HG03196 (cell line): ENCODE data around the gene DHRS12.
A peak's percentile ranks its signal among the peaks of the same experiment; 100 is the strongest.

ENCODE experiments used
- ATAC-seq: cut with Tn5 transposase; IDR thresholded peaks from one replicate; pipeline ENCODE4 v1.9.1; 2021; ENCODE audit not compliant: unreplicated experiment

The DHRS12 gene

GRCh38 chr13:51764184-51765141 lies 39.5 kb downstream of the DHRS12 start:
- ATAC-seq: peak; percentile 77

GRCh38 chr13:51763486-51763885 lies 40.5 kb downstream of the DHRS12 start:
- no peak for ATAC-seq

GRCh38 chr13:51761643-51762350 lies 42.2 kb downstream of the DHRS12 start:
- no peak for ATAC-seq

DNA sequence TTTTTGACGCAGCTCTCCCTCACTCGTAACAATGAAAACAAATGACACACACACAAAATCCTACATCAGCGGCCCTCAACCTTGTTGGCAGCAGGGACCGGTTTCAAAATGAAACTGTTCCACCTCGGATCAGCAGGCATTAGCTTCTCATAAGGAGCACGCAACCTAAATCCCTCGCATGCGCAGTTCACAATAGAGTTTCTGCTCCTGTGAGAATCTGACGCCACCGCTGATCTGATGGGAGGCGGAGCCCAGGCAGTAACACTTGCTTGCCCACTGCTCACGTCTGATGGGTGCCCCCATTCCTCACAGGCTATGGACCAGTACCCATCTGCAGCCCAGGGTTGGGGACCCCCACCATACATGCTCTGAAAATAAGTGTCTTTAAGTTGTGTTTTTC lies 43.4 kb downstream of the DHRS12 start:
- ATAC-seq: no peak

DNA sequence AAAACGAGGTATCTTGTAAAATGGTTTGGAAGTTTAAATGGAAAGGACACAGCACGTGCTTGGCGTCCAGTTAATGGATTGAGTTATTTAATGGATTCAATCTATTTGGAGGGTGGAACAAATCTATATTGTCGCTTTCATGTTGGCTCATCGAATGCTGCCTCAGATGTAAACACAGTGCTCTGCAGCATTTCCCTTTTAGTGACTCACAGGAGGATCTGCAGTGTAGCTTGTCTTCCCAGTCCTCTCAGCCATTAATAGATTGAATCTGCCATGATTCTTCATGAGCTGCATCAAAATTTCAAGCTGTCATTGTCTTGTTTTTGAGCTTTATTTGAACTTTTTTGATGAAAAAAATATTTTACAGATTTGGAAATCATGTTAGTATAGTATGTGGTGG lies 44.7 kb downstream of the DHRS12 start:
- ATAC-seq: no peak

- no peak for ATAC-seq
Measured at GRCh38 chr13:51758691-51759090, 45.3 kb downstream of the DHRS12 start.

DNA sequence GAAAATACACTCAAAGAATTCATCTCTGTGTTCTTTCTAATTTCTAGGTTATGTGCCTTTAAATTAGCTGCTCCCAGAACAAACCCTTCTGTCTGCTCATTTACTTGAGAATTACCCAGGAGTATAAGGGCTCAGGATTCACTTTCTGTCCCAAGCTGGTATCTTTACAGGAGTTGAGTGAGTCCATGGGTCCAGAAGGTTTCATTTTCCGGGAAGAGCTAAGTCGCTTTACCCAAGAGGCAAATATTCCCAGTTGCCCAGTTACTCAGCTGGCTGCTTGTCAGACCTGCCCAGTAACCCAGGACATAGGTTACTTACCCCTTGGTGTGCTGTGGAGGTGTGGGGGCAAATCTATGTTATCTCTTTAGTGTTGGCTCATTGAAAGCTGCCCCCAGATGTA lies 47.3 kb downstream of the DHRS12 start:
- ATAC-seq: no peak

- no peak for ATAC-seq
Measured at GRCh38 chr13:51747438-51748434, 56.2 kb downstream of the DHRS12 start.

DNA sequence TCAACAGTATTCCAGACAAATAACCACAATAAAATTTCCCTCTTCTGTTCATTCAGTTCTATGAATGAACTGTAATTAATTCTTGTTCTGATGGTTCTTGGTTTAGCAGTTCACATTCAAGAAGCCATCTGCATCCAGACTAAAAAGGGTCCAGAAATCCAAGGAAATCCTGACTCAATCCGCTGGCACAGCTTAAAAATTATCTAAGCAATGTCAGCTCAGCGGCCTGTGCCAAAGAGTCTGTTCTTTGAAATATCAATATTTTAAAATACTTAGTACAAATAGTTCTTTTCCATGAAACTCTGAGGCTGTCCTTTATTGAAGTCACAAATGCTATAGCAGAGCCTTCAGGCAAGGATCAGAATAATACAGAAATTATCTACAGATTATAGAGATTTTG lies 57.2 kb downstream of the DHRS12 start:
- no peak for ATAC-seq

DNA sequence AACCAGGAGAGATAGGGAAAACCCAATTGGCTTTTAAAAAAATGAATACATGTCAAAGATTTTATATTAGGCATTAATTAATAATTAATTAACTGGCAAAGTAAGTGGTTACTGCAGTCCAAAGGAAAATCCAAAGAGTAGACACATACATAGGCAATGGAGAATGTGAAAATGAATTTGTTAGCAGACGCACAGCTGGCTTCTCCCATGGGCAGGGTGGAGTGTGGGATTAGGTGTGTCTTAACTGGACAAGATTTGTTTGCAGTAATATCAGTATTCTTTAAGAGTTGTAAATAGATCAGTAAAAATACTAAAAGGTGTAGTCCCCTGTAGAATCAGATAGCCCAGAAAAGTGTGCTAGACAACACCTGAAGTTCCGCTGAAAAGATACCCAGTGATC lies 58.7 kb downstream of the DHRS12 start:
- no peak for ATAC-seq

DNA sequence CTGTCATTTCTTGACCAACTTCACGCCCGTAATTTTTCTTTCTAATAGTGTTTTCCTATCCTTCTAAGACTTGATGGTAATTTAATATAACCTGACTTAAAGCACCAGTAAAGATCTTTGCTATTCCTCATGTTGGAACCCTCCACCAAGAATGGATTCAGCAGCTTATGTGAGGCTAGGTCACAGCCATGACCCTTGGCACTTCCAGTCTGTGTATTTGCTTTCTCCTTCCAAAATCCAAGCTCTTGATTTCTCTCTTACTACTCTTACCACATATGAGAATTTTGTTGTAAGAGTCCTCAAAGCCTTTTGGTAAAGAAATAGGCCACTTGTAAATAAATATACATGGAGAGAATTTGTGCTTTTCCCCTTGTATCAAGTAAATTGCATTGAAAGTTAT lies 61.4 kb downstream of the DHRS12 start:
- no peak for ATAC-seq

DNA sequence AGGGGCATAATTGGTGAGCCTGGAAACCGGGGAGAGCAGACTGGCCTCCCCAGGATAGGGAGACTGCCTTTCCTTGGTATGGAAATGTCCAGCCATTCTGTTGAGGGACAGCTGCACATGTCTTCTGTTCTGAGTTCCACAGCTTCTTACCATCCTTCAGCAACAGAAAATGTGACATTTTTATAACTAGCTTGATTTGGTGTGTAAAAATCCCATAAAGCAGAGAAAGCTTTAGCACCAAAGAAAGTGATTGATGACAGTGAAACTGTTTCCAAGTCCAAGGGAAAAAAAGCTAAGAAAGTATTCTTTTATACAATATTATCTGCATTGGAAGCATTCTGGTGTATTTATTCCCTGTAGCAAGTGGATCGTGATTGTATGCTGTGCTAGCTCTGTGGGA lies 61.9 kb downstream of the DHRS12 start:
- ATAC-seq: no peak

DNA sequence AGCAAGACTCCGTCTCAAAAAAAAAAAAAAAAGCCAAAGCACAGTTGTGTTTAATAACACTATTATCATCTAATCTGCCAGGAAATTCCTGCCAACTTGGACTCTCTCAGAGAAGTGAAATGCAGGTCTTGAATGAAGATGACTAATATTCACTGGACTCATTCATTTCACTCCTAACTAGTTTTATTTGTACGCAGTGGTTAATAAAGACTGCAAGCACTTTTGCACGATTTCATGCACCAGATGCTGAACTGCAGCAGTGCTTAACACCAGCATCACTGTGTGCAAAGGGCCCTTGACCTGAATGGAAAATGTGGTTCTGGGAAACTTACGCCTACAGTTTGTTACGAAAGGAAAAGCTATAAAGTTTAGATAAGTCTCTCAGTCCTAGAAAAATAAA lies 63.3 kb downstream of the DHRS12 start:
- no peak for ATAC-seq

DNA sequence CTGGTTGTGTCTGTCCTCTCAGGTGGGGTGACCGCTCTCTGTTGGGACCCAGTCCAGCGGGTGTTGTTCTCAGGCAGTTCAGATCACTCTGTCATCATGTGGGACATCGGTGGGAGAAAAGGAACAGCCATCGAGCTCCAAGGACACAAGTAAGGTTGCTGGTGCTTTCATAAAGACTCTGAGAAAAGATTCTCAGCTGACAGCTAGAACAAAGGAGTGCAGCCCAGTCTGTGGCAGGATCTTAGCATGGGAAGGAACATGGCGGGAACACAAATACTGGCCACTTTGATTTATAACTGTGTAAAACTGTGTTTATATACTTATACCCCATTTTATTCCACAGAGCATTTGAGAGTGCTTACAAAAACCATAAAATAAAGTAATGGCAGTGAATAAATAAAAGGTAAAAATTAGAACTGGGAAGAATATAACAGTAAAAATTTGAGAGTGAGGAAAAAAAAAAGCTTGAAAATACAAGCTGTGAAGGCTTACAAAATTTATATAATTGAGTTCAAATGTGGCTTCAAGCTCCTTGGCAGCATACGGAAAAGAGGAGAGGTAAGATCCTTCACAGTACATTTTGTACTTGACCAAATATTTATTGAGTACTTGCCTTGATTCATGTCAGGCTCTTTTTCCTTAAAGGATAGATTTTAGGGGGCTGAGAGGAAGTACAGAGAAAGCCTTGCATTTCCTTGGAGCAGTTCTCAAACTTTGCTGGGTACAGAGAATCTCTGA lies 64.8 kb downstream of the DHRS12 start:
- ATAC-seq: no peak

DNA sequence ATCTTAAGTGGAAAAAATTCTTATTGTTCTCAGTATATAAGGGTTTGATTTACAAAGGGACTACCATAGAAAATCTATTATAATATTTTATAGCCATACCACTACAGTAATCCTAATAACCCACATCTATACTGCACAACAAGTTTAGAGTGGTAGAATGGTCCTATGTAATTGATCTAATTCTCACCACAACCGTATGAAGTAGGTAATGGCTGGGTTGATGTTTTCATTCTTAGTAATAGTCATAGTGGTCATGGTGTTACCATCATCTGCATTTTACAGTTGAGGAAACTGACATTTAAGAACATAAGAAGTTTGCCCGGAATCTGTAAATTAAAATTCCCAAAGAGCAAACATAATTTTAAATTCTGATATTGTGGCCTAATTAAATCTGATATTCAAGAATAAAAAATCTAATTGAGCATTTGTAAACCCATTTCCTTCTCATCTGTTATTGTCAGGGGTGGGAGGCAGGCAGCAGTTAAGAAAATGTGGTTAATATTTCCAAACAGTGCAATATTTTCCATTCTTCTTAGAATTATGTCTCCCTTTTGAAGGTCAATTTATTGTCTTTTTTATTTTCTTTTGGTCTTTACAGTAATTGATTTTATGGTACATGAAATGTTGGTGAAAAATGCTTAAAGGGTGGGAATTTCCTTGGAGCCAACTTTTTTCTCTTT lies 65.6 kb downstream of the DHRS12 start:
- no peak for ATAC-seq

DNA sequence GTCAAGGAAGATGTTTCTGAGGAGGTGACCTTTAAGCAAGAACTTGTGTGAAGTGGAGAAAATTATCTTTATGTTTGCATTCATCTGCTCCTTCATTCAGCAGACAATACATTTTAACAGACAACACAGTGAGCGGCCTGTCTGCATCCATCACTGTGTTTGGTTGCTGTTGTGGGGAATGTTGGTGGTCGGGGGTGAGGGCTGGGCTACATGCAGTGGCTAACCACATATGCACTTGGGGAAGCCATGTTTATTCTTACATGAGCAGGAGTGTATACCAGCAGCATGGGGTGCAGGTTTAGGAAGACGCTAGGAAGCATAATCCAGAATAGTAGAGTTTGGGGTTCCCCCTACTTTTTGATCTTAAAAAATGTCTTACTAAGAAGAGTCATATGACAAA lies 66.4 kb downstream of the DHRS12 start:
- ATAC-seq: no peak

DNA sequence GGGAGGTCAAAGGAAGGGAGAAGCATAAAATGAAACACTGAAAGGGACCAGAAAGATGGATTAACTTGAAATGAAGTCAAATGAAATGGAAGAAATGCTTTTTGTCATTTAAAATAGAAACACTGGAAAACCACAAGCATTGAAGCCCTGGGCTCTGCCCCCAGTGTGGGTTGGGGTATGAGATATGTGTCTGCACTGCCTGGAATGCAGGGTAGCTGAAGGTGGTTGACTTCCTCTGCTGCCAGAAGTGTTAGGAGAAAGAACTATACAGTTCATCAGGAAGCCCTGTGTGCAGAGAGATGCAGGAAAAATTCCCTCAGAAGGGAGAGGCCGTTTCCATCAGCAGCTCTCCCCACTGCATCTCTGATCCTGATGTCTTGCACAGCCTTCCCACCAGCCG lies 69.2 kb downstream of the DHRS12 start:
- no peak for ATAC-seq

- no peak for ATAC-seq
Measured at GRCh38 chr13:51733374-51734298, 70.3 kb downstream of the DHRS12 start.

- ATAC-seq: no peak
Measured at GRCh38 chr13:51731759-51732158, 72.2 kb downstream of the DHRS12 start.
